ENCODE measurements around the gene HIRIP3. TPM values are rescaled to one million over a fixed set of nuclear protein-coding genes. Genes with fewer than 3 reads are reported as not detected.

Gene HIRIP3
- total and polyA plus RNA-seq, 2 experiments from 2014 or later: 10.4 to 18.5 TPM

DNA sequence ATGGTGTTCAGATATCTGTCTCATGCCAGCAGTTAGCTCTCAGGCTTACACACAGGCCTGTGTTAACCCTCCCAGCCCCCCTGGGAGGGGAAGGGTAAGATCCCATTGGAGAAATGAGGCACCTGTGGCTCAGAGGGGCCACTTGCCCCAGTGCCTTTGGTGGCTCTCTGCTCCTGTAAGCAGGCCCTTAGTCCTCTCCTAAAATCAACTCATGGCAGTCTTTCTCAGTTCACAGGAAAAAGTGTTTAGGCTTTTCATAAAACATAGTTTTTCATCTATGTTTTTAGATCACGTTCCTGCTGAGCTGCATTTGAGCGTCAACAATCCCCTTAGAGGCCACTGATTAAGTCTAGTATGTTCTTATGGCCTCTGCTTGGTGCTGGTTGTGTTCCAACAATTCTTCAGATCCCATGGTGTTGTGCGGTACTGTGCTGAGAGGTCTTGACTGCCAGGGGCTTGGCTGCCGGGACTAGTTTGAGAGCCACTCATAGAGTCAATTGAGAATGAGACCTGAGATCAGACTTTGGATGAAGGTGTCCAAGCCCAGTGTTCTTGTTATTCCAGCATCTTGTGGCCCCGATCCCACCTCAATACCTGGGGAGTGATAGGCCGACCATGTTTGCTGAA, 11.2 kb downstream of the HIRIP3 start:
- Histone ChIP-seq H3F3A (replicated peaks; ENCODE audit: low read depth) (no peaks in the 10 kb centered on the region), H3K4me1 (ENCODE audit: insufficient read depth) (no peaks in the 10 kb centered on the region), H4K20me1 (replicated peaks; ENCODE audit: insufficient read depth) (no peaks in the 10 kb centered on the region; the same call in 1 of the 2 replicates), H3K4me3 (no peak overlapping the region), H3K27ac (ENCODE audit: low read depth) (no peak overlapping the region), H2AFZ (no peak overlapping the region), H3K9me2 (ENCODE audit: insufficient read depth) (no peaks in the 10 kb centered on the region), H3K4me2 (no peak overlapping the region), H3K79me2 (replicated peaks; ENCODE audit: insufficient read depth) (no peaks in the 10 kb centered on the region), H3K27me3 (ENCODE audit: insufficient read depth) (no peaks in the 10 kb centered on the region), H3K36me3 (ENCODE audit: insufficient read depth) (peaks cover 29% of the 10 kb centered on the region)
- peaks cover 5% of the 10 kb centered on the region for H3K27me3 Mint-ChIP-seq (ENCODE audit: insufficient read depth, low read depth, poor library complexity)
- no peaks in the 10 kb centered on the region; the same call in 1 of the 3 replicates for H3K9me3 Mint-ChIP-seq
- H3K36me3 Mint-ChIP-seq (ENCODE audit: low read depth): peaks cover 71% of the 10 kb centered on the region
- no peaks in the 10 kb centered on the region; the same call in 2 of the 3 replicates for H3K4me1 Mint-ChIP-seq
- ATAC-seq: no peak
- DNase-seq (ENCODE audit: low spot score): no peak
- H3K27ac Mint-ChIP-seq: no peak overlapping the region
- H3K4me3 Mint-ChIP-seq: no peak overlapping the region; the same call in 2 of the 3 replicates
- TF ChIP-seq, protein P1, sequence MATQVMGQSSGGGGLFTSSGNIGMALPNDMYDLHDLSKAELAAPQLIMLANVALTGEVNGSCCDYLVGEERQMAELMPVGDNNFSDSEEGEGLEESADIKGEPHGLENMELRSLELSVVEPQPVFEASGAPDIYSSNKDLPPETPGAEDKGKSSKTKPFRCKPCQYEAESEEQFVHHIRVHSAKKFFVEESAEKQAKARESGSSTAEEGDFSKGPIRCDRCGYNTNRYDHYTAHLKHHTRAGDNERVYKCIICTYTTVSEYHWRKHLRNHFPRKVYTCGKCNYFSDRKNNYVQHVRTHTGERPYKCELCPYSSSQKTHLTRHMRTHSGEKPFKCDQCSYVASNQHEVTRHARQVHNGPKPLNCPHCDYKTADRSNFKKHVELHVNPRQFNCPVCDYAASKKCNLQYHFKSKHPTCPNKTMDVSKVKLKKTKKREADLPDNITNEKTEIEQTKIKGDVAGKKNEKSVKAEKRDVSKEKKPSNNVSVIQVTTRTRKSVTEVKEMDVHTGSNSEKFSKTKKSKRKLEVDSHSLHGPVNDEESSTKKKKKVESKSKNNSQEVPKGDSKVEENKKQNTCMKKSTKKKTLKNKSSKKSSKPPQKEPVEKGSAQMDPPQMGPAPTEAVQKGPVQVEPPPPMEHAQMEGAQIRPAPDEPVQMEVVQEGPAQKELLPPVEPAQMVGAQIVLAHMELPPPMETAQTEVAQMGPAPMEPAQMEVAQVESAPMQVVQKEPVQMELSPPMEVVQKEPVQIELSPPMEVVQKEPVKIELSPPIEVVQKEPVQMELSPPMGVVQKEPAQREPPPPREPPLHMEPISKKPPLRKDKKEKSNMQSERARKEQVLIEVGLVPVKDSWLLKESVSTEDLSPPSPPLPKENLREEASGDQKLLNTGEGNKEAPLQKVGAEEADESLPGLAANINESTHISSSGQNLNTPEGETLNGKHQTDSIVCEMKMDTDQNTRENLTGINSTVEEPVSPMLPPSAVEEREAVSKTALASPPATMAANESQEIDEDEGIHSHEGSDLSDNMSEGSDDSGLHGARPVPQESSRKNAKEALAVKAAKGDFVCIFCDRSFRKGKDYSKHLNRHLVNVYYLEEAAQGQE (IDR thresholded peaks at IDR 0.05; ENCODE audit: unreplicated experiment): no peak
- TF ChIP-seq POLR2AphosphoS5 (IDR thresholded peaks at IDR 0.05; ENCODE audit: low read depth) (no peak), JUNB (IDR thresholded peaks at IDR 0.05; ENCODE audit: unreplicated experiment) (no peak), CREB1 (CRISPR knock-in tag; IDR thresholded peaks at IDR 0.05; ENCODE audit: low read depth) (no peak), ZNF114 (CRISPR knock-in tag; IDR thresholded peaks at IDR 0.05) (no peak), NANOG (IDR thresholded peaks at IDR 0.05; ENCODE audit: borderline replicate concordance) (no peak), ZNF331 (CRISPR knock-in tag; IDR thresholded peaks at IDR 0.05; ENCODE audit: low read depth) (no peak), EZH2 (IDR thresholded peaks at IDR 0.05; ENCODE audit: low read depth, unreplicated experiment) (no peak), STAT1 (IDR thresholded peaks at IDR 0.05; ENCODE audit: unreplicated experiment) (no peak), EZH2phosphoT487 (IDR thresholded peaks at IDR 0.05; ENCODE audit: unreplicated experiment) (no peak), ETS1 (IDR thresholded peaks at IDR 0.05) (no peak)
- TF ChIP-seq, protein P2, sequence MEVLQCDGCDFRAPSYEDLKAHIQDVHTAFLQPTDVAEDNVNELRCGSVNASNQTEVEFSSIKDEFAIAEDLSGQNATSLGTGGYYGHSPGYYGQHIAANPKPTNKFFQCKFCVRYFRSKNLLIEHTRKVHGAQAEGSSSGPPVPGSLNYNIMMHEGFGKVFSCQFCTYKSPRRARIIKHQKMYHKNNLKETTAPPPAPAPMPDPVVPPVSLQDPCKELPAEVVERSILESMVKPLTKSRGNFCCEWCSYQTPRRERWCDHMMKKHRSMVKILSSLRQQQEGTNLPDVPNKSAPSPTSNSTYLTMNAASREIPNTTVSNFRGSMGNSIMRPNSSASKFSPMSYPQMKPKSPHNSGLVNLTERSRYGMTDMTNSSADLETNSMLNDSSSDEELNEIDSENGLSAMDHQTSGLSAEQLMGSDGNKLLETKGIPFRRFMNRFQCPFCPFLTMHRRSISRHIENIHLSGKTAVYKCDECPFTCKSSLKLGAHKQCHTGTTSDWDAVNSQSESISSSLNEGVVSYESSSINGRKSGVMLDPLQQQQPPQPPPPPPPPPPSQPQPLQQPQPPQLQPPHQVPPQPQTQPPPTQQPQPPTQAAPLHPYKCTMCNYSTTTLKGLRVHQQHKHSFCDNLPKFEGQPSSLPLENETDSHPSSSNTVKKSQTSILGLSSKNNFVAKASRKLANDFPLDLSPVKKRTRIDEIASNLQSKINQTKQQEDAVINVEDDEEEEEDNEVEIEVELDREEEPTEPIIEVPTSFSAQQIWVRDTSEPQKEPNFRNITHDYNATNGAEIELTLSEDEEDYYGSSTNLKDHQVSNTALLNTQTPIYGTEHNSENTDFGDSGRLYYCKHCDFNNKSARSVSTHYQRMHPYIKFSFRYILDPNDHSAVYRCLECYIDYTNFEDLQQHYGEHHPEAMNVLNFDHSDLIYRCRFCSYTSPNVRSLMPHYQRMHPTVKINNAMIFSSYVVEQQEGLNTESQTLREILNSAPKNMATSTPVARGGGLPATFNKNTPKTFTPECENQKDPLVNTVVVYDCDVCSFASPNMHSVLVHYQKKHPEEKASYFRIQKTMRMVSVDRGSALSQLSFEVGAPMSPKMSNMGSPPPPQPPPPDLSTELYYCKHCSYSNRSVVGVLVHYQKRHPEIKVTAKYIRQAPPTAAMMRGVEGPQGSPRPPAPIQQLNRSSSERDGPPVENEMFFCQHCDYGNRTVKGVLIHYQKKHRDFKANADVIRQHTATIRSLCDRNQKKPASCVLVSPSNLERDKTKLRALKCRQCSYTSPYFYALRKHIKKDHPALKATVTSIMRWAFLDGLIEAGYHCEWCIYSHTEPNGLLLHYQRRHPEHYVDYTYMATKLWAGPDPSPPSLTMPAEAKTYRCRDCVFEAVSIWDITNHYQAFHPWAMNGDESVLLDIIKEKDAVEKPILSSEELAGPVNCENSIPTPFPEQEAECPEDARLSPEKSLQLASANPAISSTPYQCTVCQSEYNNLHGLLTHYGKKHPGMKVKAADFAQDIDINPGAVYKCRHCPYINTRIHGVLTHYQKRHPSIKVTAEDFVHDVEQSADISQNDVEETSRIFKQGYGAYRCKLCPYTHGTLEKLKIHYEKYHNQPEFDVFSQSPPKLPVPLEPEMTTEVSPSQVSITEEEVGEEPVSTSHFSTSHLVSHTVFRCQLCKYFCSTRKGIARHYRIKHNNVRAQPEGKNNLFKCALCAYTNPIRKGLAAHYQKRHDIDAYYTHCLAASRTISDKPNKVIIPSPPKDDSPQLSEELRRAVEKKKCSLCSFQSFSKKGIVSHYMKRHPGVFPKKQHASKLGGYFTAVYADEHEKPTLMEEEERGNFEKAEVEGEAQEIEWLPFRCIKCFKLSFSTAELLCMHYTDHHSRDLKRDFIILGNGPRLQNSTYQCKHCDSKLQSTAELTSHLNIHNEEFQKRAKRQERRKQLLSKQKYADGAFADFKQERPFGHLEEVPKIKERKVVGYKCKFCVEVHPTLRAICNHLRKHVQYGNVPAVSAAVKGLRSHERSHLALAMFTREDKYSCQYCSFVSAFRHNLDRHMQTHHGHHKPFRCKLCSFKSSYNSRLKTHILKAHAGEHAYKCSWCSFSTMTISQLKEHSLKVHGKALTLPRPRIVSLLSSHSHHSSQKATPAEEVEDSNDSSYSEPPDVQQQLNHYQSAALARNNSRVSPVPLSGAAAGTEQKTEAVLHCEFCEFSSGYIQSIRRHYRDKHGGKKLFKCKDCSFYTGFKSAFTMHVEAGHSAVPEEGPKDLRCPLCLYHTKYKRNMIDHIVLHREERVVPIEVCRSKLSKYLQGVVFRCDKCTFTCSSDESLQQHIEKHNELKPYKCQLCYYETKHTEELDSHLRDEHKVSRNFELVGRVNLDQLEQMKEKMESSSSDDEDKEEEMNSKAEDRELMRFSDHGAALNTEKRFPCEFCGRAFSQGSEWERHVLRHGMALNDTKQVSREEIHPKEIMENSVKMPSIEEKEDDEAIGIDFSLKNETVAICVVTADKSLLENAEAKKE (CRISPR knock-in tag; IDR thresholded peaks at IDR 0.05): no peak
- TF ChIP-seq, protein P3, sequence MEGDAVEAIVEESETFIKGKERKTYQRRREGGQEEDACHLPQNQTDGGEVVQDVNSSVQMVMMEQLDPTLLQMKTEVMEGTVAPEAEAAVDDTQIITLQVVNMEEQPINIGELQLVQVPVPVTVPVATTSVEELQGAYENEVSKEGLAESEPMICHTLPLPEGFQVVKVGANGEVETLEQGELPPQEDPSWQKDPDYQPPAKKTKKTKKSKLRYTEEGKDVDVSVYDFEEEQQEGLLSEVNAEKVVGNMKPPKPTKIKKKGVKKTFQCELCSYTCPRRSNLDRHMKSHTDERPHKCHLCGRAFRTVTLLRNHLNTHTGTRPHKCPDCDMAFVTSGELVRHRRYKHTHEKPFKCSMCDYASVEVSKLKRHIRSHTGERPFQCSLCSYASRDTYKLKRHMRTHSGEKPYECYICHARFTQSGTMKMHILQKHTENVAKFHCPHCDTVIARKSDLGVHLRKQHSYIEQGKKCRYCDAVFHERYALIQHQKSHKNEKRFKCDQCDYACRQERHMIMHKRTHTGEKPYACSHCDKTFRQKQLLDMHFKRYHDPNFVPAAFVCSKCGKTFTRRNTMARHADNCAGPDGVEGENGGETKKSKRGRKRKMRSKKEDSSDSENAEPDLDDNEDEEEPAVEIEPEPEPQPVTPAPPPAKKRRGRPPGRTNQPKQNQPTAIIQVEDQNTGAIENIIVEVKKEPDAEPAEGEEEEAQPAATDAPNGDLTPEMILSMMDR (conservative IDR thresholded peaks at IDR 0.05; ENCODE audit: low read depth in 2 of 2): no peak

Measured in GM23338 (cell line).